Body of pancreas (tissue), 4 donors: ENCODE results near the gene LRRK1.
A peak's percentile ranks its signal among the peaks of the same experiment; 100 is the strongest.

Experiments used
- CTCF ChIP-seq, 7 experiments: fragments of 450-650 bp in 4 of 7; fragments of 200-600 bp in 3 of 7; sonication (generic) in 3 of 7; IDR thresholded peaks; one replicate each; pipeline ENCODE4 v1.5.1; 2016 to 2019; ENCODE audit warnings: antibody characterized with exemption in 7 of 7
- POLR2A ChIP-seq, 3 donors: fragments of 450-650 bp; IDR thresholded peaks; one replicate each; pipeline ENCODE4 v1.6.1; 2016; ENCODE audit warnings: antibody characterized with exemption in 3 of 3, mild to moderate bottlenecking in 2 of 3

GRCh38 chr15:100918690-100919480 is at the start of gene LRRK1:
- TF ChIP-seq CTCF (IDR thresholded peaks at IDR 0.05), result peak in 1 of 7 experiments; percentile 36
- peak; percentile 20 to 35 (median 34) for TF ChIP-seq POLR2A (IDR thresholded peaks at IDR 0.05)
